Neural crest cell (in vitro differentiated cells): Measurements from ENCODE around the gene DNAH14. TPM values are rescaled to one million over a fixed set of nuclear protein-coding genes. Genes with fewer than 3 reads are reported as not detected.

Experiments
- DNase-seq: peaks from one replicate; pipeline ENCODE4 v3.0.0; 2021; ENCODE audit warnings: low read depth, mixed read lengths, low spot score
- H3K27ac Mint-ChIP-seq: one replicate; pipeline ENCODE4 v1.8.0; 2021; ENCODE audit warnings: mild to moderate bottlenecking, mixed read lengths; ENCODE audit not compliant: unreplicated experiment
- H3K27me3 Mint-ChIP-seq: 2 replicates; pipeline ENCODE4 v1.8.0; 2021; ENCODE audit warnings: low read depth, mild to moderate bottlenecking, mixed read lengths
- H3K36me3 Mint-ChIP-seq: 2 replicates; pipeline ENCODE4 v1.8.0; 2021; ENCODE audit warnings: low read depth, mild to moderate bottlenecking, mixed read lengths
- H3K4me1 Mint-ChIP-seq: 2 replicates; pipeline ENCODE4 v1.8.0; 2021; ENCODE audit warnings: mixed read lengths
- H3K4me3 Mint-ChIP-seq: one replicate; pipeline ENCODE4 v1.8.0; 2021; ENCODE audit warnings: mild to moderate bottlenecking, mixed read lengths
- H3K9me3 Mint-ChIP-seq: 2 replicates; pipeline ENCODE4 v1.8.0; 2021; ENCODE audit warnings: mixed read lengths
- CTCF ChIP-seq: fragments of 200-600 bp; sonication (generic); conservative IDR thresholded peaks from 2 replicates; pipeline ENCODE4 v1.5.0; 2021; ENCODE audit warnings: antibody characterized with exemption, mild to moderate bottlenecking
- total RNA-seq: library from RNA; stranded (reverse); gene quantifications from 2 replicates; pipeline ENCODE4 v1.2.1, GENCODE V29; 2021

DNAH14 gene
- total RNA-seq, 1 donor from 2014 or later, result 31.0 TPM

DNA sequence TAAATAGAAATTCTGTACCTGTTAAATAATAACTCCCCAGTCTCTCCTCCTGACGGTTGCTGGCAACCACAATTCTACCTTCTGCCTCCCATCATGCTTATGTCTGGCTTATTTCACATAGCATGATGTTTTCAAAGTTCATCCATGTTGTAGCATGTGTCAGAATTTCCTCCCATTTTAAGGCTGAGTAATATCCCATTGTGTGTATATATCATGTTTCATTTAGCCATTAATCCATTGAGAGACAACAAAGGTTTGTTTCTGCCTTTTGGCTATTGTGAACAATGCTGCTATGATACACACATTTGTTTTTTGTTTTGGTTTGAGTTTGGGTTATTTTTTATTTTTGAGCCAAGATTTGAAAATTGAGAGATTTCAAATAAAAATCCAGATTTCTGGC lies 426.4 kb downstream of the DNAH14 start:
- H3K4me3 Mint-ChIP-seq, result no peak overlapping the region
- TF ChIP-seq CTCF, result no peak
- H3K27me3 Mint-ChIP-seq, result no peaks in the 10 kb centered on the region
- H3K27ac Mint-ChIP-seq, result no peak overlapping the region
- no peaks in the 10 kb centered on the region for H3K9me3 Mint-ChIP-seq
- H3K4me1 Mint-ChIP-seq, result no peaks in the 10 kb centered on the region
- no peaks in the 10 kb centered on the region for H3K36me3 Mint-ChIP-seq
- no peak for DNase-seq

DNA sequence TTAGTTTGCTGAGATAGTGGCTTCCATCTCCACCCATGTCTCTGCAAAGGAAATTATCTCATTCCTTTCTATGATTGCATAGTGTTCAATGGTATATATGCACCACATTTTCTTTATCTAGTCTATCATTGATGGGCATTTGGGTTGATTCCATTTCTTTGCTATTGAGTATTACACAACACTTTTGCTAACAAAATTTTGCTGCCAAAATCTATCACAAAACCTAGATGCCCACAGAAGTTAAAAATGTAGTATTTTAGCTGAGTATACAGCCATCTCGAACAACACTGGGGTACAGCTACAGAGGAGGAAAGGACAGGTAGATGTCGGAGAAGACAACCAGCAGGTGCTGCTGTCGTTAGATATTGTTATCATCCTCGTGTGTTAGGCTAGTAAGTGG lies 430.6 kb downstream of the DNAH14 start:
- H3K4me3 Mint-ChIP-seq, result no peak overlapping the region

GRCh38 chr1:225361176-225361575 lies 431.7 kb downstream of the DNAH14 start:
- Mint-ChIP-seq H3K27ac (no peak overlapping the region), H3K9me3 (no peaks in the 10 kb centered on the region), H3K4me3 (no peak overlapping the region), H3K27me3 (no peaks in the 10 kb centered on the region), H3K36me3 (no peaks in the 10 kb centered on the region), H3K4me1 (no peaks in the 10 kb centered on the region)
- no peak for DNase-seq
- no peak for TF ChIP-seq CTCF

More for the DNA sequence above, 430.6 kb downstream of the DNAH14 start:
- DNase-seq, result no peak
- no peaks in the 10 kb centered on the region for H3K27me3 Mint-ChIP-seq
- H3K9me3 Mint-ChIP-seq, result no peaks in the 10 kb centered on the region
- no peak overlapping the region for H3K27ac Mint-ChIP-seq
- no peaks in the 10 kb centered on the region for H3K36me3 Mint-ChIP-seq
- H3K4me1 Mint-ChIP-seq, result no peaks in the 10 kb centered on the region
- no peak for TF ChIP-seq CTCF

DNA sequence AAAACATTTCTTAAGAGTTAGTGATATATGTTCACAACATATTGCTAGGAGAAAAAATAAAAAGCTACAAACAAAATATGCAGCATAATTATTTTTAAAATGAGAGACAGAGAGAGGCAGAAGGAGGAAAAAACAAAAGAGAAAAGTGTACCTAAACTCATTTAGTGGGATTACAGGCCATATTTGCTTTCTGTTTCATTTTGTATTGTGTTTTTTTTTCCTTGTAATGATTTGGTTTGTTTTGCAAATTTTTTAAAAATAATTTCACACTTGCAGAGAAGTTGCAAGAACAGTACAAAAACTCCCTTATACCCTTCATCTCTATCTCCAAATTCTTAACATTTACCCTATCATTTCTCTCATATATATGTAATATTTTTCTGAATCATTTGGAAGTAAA lies 433.3 kb downstream of the DNAH14 start:
- no peak for TF ChIP-seq CTCF
- no peak overlapping the region for H3K4me3 Mint-ChIP-seq
- H3K9me3 Mint-ChIP-seq, result no peaks in the 10 kb centered on the region
- H3K27ac Mint-ChIP-seq, result no peak overlapping the region
- no peaks in the 10 kb centered on the region for H3K4me1 Mint-ChIP-seq
- no peaks in the 10 kb centered on the region for H3K36me3 Mint-ChIP-seq
- DNase-seq, result no peak
- H3K27me3 Mint-ChIP-seq, result no peaks in the 10 kb centered on the region

DNA sequence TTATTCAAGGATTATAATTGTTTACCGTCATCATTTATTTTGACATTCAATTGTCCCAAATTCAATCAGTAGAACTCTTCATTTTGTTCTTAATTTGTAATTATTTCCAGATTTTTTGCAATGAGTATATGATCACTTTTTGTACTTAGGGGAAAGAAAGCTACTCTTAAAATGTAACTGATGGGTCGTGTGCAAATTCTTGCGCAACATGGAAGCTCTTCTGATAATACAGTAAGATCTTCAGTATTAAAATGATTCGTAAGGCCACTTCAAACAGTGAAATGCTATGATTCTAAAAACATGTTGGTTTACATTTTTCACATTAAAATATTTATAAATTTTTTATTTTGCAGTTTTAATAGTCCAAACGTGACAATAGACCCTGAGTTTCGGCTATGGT lies 435.0 kb downstream of the DNAH14 start:
- no peak for TF ChIP-seq CTCF
- no peak overlapping the region for H3K4me3 Mint-ChIP-seq
- no peak for DNase-seq
- no peak overlapping the region for H3K27ac Mint-ChIP-seq
- H3K27me3 Mint-ChIP-seq, result no peaks in the 10 kb centered on the region
- no peaks in the 10 kb centered on the region for H3K9me3 Mint-ChIP-seq
- no peaks in the 10 kb centered on the region for H3K4me1 Mint-ChIP-seq
- H3K36me3 Mint-ChIP-seq, result no peaks in the 10 kb centered on the region

DNA sequence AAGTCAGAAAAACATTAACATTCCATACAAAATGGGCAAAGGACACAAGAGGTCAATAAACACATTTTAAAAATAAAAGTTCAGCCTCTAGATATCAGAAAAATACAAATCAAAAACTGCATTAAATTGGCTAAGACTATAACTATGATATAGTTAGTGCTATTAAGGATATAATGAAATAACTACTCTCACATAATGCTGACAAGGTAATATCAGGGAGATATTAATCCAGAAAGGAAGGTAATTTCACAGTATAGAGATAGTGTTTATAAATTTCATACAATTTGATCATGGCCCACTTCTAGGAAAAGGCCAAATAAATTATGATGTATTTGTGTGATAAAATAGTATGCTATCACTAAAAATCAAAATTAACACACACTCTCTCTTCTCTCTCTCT lies 436.5 kb downstream of the DNAH14 start:
- no peak overlapping the region for H3K27ac Mint-ChIP-seq
- no peaks in the 10 kb centered on the region for H3K36me3 Mint-ChIP-seq
- no peak for DNase-seq
- no peaks in the 10 kb centered on the region for H3K27me3 Mint-ChIP-seq
- no peaks in the 10 kb centered on the region for H3K9me3 Mint-ChIP-seq
- no peaks in the 10 kb centered on the region for H3K4me1 Mint-ChIP-seq
- no peak for TF ChIP-seq CTCF
- H3K4me3 Mint-ChIP-seq, result no peak overlapping the region
